MM.1S (cell line): Measurements from ENCODE around the gene EPB41L1.

Experiments used
- DNase-seq: peaks from one replicate; pipeline ENCODE4 v3.0.0-alpha.2; 2015
- H2AFZ ChIP-seq: fragments of 300-600 bp; sonication (generic); 2 replicates; pipeline ENCODE4 v1.6.0; 2016; ENCODE audit warnings: antibody characterized with exemption, low read length
- H3F3A ChIP-seq: fragments of 300-600 bp; sonication (generic); 2 replicates; pipeline ENCODE4 v1.6.1; 2016; ENCODE audit warnings: mild to moderate bottlenecking, antibody characterized with exemption, low read length, moderate library complexity, mixed read lengths; ENCODE audit not compliant: insufficient read depth
- H3K27ac ChIP-seq: fragments of 300-600 bp; sonication (generic); 2 replicates; pipeline ENCODE4 v1.5.1; 2016; ENCODE audit warnings: mild to moderate bottlenecking, low read length
- H3K27me3 ChIP-seq: fragments of 300-600 bp; sonication (generic); replicated peaks from 2 replicates; pipeline ENCODE4 v1.6.0; 2016; ENCODE audit warnings: low read length; ENCODE audit not compliant: insufficient read depth
- H3K36me3 ChIP-seq: fragments of 300-600 bp; sonication (generic); replicated peaks from 2 replicates; pipeline ENCODE4 v1.6.1; 2016; ENCODE audit warnings: mild to moderate bottlenecking, low read length, mixed read lengths; ENCODE audit not compliant: insufficient read depth
- H3K4me1 ChIP-seq: fragments of 300-600 bp; sonication (generic); 2 replicates; pipeline ENCODE4 v1.6.1; 2016; ENCODE audit warnings: low read length, mixed read lengths
- H3K4me2 ChIP-seq: fragments of 300-600 bp; sonication (generic); 2 replicates; pipeline ENCODE4 v1.6.0; 2016; ENCODE audit warnings: low read depth, low read length
- H3K4me3 ChIP-seq: fragments of 300-600 bp; sonication (generic); 2 replicates; pipeline ENCODE4 v1.5.1; 2016; ENCODE audit warnings: low read length, mixed read lengths
- H3K79me2 ChIP-seq: fragments of 300-600 bp; sonication (generic); 2 replicates; pipeline ENCODE4 v1.6.1; 2016; ENCODE audit warnings: mixed run types, low read length, mixed read lengths
- H3K9ac ChIP-seq: fragments of 300-600 bp; sonication (generic); 2 replicates; pipeline ENCODE4 v1.6.1; 2016; ENCODE audit warnings: low read length, mixed read lengths
- H3K9me2 ChIP-seq: fragments of 300-600 bp; sonication (generic); replicated peaks from 2 replicates; pipeline ENCODE4 v1.6.1; 2016; ENCODE audit warnings: mild to moderate bottlenecking, low read length, mixed read lengths; ENCODE audit not compliant: insufficient read depth
- H3K9me3 ChIP-seq: fragments of 300-600 bp; sonication (generic); replicated peaks from 2 replicates; pipeline ENCODE4 v1.6.1; 2016; ENCODE audit warnings: mild to moderate bottlenecking, low read length, mixed read lengths; ENCODE audit not compliant: insufficient read depth
- H4K20me1 ChIP-seq: fragments of 300-600 bp; sonication (generic); 2 replicates; pipeline ENCODE4 v1.6.1; 2016; ENCODE audit warnings: mild to moderate bottlenecking, low read length, moderate library complexity, mixed read lengths; ENCODE audit not compliant: insufficient read depth
- CTCF ChIP-seq: fragments of 300-600 bp; sonication (generic); IDR thresholded peaks from 2 replicates; pipeline ENCODE4 v1.5.1; 2016; ENCODE audit warnings: antibody characterized with exemption, low read length, mixed read lengths
- EZH2 ChIP-seq: fragments of 300-600 bp; sonication (generic); optimal IDR thresholded peaks from 2 replicates; pipeline ENCODE3; 2017; ENCODE audit warnings: low read depth, mild to moderate bottlenecking, antibody characterized with exemption, low read length, mixed read lengths
- EZH2phosphoT487 ChIP-seq: fragments of 300-600 bp; sonication (generic); IDR thresholded peaks from 2 replicates; pipeline ENCODE4 v1.6.1; 2018; ENCODE audit warnings: antibody characterized with exemption, low read length

EPB41L1 gene

GRCh38 chr20:36268440-36269342, 114.2 kb downstream of the EPB41L1 start:
- Histone ChIP-seq H3K36me3 (no peaks in the 10 kb centered on the region), H2AFZ (no peak overlapping the region), H3K4me2 (no peak overlapping the region), H4K20me1 (no peaks in the 10 kb centered on the region), H3K9me3 (no peaks in the 10 kb centered on the region), H3K4me3 (no peak overlapping the region), H3K79me2 (no peaks in the 10 kb centered on the region), H3F3A (no peaks in the 10 kb centered on the region), H3K27ac (no peak overlapping the region), H3K9me2 (no peaks in the 10 kb centered on the region), H3K9ac (no peak overlapping the region), H3K27me3 (peaks cover 2% of the 10 kb centered on the region; the same call in 1 of the 2 replicates), H3K4me1 (no peaks in the 10 kb centered on the region)
- DNase-seq: no peak
- TF ChIP-seq EZH2: no peak
- TF ChIP-seq EZH2phosphoT487: no peak

- Histone ChIP-seq H3K27ac (no peak overlapping the region), H3K4me2 (no peak overlapping the region), H3K79me2 (no peaks in the 10 kb centered on the region), H3K9me2 (no peaks in the 10 kb centered on the region), H3K9ac (no peak overlapping the region), H3K4me3 (no peak overlapping the region), H3K9me3 (no peaks in the 10 kb centered on the region), H3F3A (no peaks in the 10 kb centered on the region), H3K27me3 (peaks cover 11% of the 10 kb centered on the region; the same call in 1 of the 2 replicates), H3K4me1 (no peaks in the 10 kb centered on the region), H2AFZ (no peak overlapping the region), H3K36me3 (no peaks in the 10 kb centered on the region), H4K20me1 (no peaks in the 10 kb centered on the region)
- no peak for DNase-seq
- TF ChIP-seq EZH2phosphoT487 (no peak), CTCF (no peak), EZH2 (no peak)
Observed at GRCh38 chr20:36269507-36269906, 115.0 kb downstream of the EPB41L1 start.

GRCh38 chr20:36270744-36271638, 116.5 kb downstream of the EPB41L1 start:
- Histone ChIP-seq H3K4me2 (no peak overlapping the region), H3K4me3 (no peak overlapping the region), H4K20me1 (no peaks in the 10 kb centered on the region), H3F3A (no peaks in the 10 kb centered on the region), H3K36me3 (no peaks in the 10 kb centered on the region), H3K79me2 (no peaks in the 10 kb centered on the region), H2AFZ (no peak overlapping the region), H3K9me3 (no peaks in the 10 kb centered on the region), H3K9ac (no peak overlapping the region), H3K27me3 (peaks cover 12% of the 10 kb centered on the region; the same call in 1 of the 2 replicates), H3K4me1 (no peaks in the 10 kb centered on the region), H3K9me2 (no peaks in the 10 kb centered on the region), H3K27ac (no peak overlapping the region)
- TF ChIP-seq EZH2phosphoT487 (no peak), EZH2 (no peak), CTCF (no peak)
- DNase-seq: no peak
